NCI-H1436 treated with DMSO at 0.1 percent for 48 hours (cell line): ENCODE results near the gene ZNF311.
"Not testable (repeated sequence)": the region's sequence is repeated elsewhere in the genome, so short reads cannot be mapped to it uniquely, and the experiment has no call there.

Source experiments
- DNase-seq: peaks from one replicate; lab custom pipeline; 2025; lab: John Stamatoyannopoulos, UW

Gene ZNF311

GRCh38 chr6:28953039-28953584 is 52.0 kb downstream of the ZNF311 start:
- no peak for DNase-seq

GRCh38 chr6:28949656-28950195 is 55.4 kb downstream of the ZNF311 start:
- not testable (repeated sequence) for DNase-seq

- no peak for DNase-seq
Observed at GRCh38 chr6:28948782-28949486, 56.2 kb downstream of the ZNF311 start.

- DNase-seq = no peak
Observed at GRCh38 chr6:28947831-28948270, 57.3 kb downstream of the ZNF311 start.

GRCh38 chr6:28947067-28947765 is 57.9 kb downstream of the ZNF311 start:
- DNase-seq = no peak

GRCh38 chr6:28945349-28945748 is 59.8 kb downstream of the ZNF311 start:
- no peak for DNase-seq
